ENCODE results near the gene NUP62. TPM values are rescaled to one million over a fixed set of nuclear protein-coding genes. Genes with fewer than 3 reads are reported as not detected.

The NUP62 gene
- 54.6 TPM for total RNA-seq (2021; ENCODE audit: unreplicated experiment)
- 46.8 TPM for polyA plus RNA-seq (2012; ENCODE audit: insufficient read length)
- Bru-seq, nascent RNA = percentile 79 among the genes with signal in this experiment
- BruChase-seq, experiment 1, labeled RNA remaining after a 2-hour chase = percentile 95 among the genes with signal in this experiment
- BruChase-seq, experiment 2, labeled RNA remaining after a 6-hour chase = percentile 94 among the genes with signal in this experiment
- long read RNA-seq, transcript NUP62-201 (3 exons, 2,870 nt) = minor isoform, 15 of 140 reads
- long read RNA-seq, transcript NUP62-202 (2 exons, 3,479 nt) = major isoform, 35 of 140 reads
- long read RNA-seq, transcript NUP62-211 (3 exons, 2,053 nt) = minor isoform, 12 of 140 reads
- long read RNA-seq, transcript NUP62-216 (3 exons, 562 nt) = minor isoform, 6 of 140 reads
- long read RNA-seq, partial matches to known transcripts = 0 of 140 reads
- long read RNA-seq, other reads (novel, unspliced or antisense) = 71 of 140 reads

DNA sequence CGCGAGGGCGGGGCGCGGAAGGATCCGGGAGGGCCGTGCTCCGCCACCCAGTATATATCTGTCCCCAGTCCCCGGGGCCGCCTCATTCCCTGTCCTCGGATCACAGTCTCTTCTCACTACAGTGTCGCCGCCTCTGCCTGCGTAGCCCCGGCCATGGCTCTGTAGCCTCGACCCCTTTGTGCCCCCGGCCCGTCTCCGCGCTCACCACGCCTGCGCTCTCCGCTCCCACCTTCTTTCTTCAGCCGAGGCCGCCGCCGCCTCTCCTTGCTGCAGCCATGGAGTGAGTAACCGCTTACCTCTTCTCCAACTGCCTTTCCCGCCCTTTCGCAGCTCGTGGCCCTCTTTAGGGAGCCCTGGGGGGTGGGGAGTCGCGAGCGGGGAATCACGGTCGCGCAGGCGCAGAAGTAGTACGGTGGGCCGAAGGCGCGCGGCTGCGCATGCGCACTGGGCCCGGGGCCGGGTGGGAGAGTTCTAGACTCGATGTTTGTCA lies at the start of gene NUP62, which contains the start of gene ATF5:
TSS of gene NUP62 (minus strand) at position 384 of the 490 bp plus-strand sequence. CDS start 19,697 bp downstream, outside the sequence.
TSS of gene ATF5 (plus strand) at position 85 of the 490 bp plus-strand sequence. CDS start 1,646 bp downstream, outside the sequence.
- in situ Hi-C loops (cut with HindIII; ENCODE audit: low pct_unique_long_range_greater_than_20kb, low sequenced_read_pairs) = no loop called here

GRCh38 chr19:49978324-49978723 lies 49.0 kb upstream of the NUP62 start:
- TF ChIP-seq TCF7L2 (IDR thresholded peaks at IDR 0.05; ENCODE audit: low read depth, low read length) (no peak), CTCF (IDR thresholded peaks at IDR 0.05) (no peak), SIN3A (IDR thresholded peaks at IDR 0.05; ENCODE audit: borderline replicate concordance, insufficient read depth, low read depth, low read length) (no peak), POLR2AphosphoS5 (IDR thresholded peaks at IDR 0.05; ENCODE audit: low read depth, low read length) (no peak)
- TF ChIP-seq, protein P1, sequence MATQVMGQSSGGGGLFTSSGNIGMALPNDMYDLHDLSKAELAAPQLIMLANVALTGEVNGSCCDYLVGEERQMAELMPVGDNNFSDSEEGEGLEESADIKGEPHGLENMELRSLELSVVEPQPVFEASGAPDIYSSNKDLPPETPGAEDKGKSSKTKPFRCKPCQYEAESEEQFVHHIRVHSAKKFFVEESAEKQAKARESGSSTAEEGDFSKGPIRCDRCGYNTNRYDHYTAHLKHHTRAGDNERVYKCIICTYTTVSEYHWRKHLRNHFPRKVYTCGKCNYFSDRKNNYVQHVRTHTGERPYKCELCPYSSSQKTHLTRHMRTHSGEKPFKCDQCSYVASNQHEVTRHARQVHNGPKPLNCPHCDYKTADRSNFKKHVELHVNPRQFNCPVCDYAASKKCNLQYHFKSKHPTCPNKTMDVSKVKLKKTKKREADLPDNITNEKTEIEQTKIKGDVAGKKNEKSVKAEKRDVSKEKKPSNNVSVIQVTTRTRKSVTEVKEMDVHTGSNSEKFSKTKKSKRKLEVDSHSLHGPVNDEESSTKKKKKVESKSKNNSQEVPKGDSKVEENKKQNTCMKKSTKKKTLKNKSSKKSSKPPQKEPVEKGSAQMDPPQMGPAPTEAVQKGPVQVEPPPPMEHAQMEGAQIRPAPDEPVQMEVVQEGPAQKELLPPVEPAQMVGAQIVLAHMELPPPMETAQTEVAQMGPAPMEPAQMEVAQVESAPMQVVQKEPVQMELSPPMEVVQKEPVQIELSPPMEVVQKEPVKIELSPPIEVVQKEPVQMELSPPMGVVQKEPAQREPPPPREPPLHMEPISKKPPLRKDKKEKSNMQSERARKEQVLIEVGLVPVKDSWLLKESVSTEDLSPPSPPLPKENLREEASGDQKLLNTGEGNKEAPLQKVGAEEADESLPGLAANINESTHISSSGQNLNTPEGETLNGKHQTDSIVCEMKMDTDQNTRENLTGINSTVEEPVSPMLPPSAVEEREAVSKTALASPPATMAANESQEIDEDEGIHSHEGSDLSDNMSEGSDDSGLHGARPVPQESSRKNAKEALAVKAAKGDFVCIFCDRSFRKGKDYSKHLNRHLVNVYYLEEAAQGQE (IDR thresholded peaks at IDR 0.05; ENCODE audit: insufficient read depth in 1 of 2, low read depth in 2 of 2, low read length in 1 of 2) = no peak
- CTCF ChIA-PET = no interaction called here
- Histone ChIP-seq H3K36me3 (ENCODE audit: control insufficient read depth, insufficient read depth, low read length) (no peaks in the 10 kb centered on the region), H3K4me3 (ENCODE audit: low read depth in 2 of 2, low read length in 2 of 2) (no peak overlapping the region), H3K27me3 (ENCODE audit: control insufficient read depth, insufficient read depth, low read length) (no peaks in the 10 kb centered on the region), H3K4me1 (ENCODE audit: control insufficient read depth, insufficient read depth, low read length) (no peaks in the 10 kb centered on the region), H3K9me3 (ENCODE audit: control insufficient read depth, insufficient read depth, low read depth, low read length) (no peaks in the 10 kb centered on the region), H3K27ac (ENCODE audit: low read length) (no peak overlapping the region)
- in situ Hi-C loops (cut with HindIII; ENCODE audit: low pct_unique_long_range_greater_than_20kb, low sequenced_read_pairs) (no loop called here), intact Hi-C loops (cut with micrococcal nuclease; ENCODE audit: unreplicated experiment) (no loop called here)
- no peak for ATAC-seq
- DNase-seq (ENCODE audit: low read depth, low spot score) = no peak
- POLR2A ChIA-PET = no interaction called here
- no TSS peak for BruUV-seq (replicated peaks)

More for the DNA sequence above, at the start of gene NUP62, which contains the start of gene ATF5:
- POLR2A ChIA-PET = interaction anchor here (1.0 kb wide), 1 partner anchor 60 kb away, joined by 5 read pairs; no protein-coding TSS in a partner anchor
- intact Hi-C loops (cut with micrococcal nuclease; ENCODE audit: unreplicated experiment) = no loop called here
- Histone ChIP-seq H3K9me3 (ENCODE audit: control insufficient read depth, insufficient read depth, low read depth, low read length) (no peaks in the 10 kb centered on the region), H3K4me1 (ENCODE audit: control insufficient read depth, insufficient read depth, low read length) (peaks cover 12% of the 10 kb centered on the region), H3K27ac (ENCODE audit: low read length) (peak within 1 kb of the TSS; percentile 99), H3K4me3 (ENCODE audit: low read depth in 2 of 2, low read length in 2 of 2) (peak within 1 kb of the TSS; percentile 85 to 88), H3K36me3 (ENCODE audit: control insufficient read depth, insufficient read depth, low read length) (no peaks in the 10 kb centered on the region; the same call in none of the 2 replicates), H3K27me3 (ENCODE audit: control insufficient read depth, insufficient read depth, low read length) (no peaks in the 10 kb centered on the region)
- peak; percentile 95; the same call in 1 of the 2 replicates for TF ChIP-seq SIN3A (IDR thresholded peaks at IDR 0.05; ENCODE audit: borderline replicate concordance, insufficient read depth, low read depth, low read length)
- TF ChIP-seq, protein P1 (IDR thresholded peaks at IDR 0.05; ENCODE audit: insufficient read depth in 1 of 2, low read depth in 2 of 2, low read length in 1 of 2) = no peak
- no peak for TF ChIP-seq CTCF (IDR thresholded peaks at IDR 0.05)
- no peak for TF ChIP-seq TCF7L2 (IDR thresholded peaks at IDR 0.05; ENCODE audit: low read depth, low read length)
- peak; percentile 96 for TF ChIP-seq POLR2AphosphoS5 (IDR thresholded peaks at IDR 0.05; ENCODE audit: low read depth, low read length)
- BruUV-seq (replicated peaks) = TSS peak; percentile 78
- no peak for DNase-seq (ENCODE audit: low read depth, low spot score)
- peak; percentile 82 for ATAC-seq
- CTCF ChIA-PET = interaction anchor here (0.7 kb wide), 1 partner anchor 959 kb away, joined by 4 read pairs; no protein-coding TSS in a partner anchor

All from Panc1 (cell line).